GM12892 (cell line): ENCODE data around the gene ANKRD18B.
"Not testable (repeated sequence)": the region's sequence is repeated elsewhere in the genome, so short reads cannot be mapped to it uniquely, and the experiment has no call there.

ENCODE experiments used
- POLR2A ChIP-seq: IDR thresholded peaks from 2 replicates; pipeline ENCODE4 v1.6.1; 2011; ENCODE audit warnings: low read depth, low read length, control low read depth
- POLR2AphosphoS5 ChIP-seq: IDR thresholded peaks from 2 replicates; pipeline ENCODE4 v1.6.1; 2011; ENCODE audit warnings: low read depth, low read length, control low read depth
- TAF1 ChIP-seq: IDR thresholded peaks from 2 replicates; pipeline ENCODE4 v1.6.1; 2011; ENCODE audit warnings: low read depth, mild to moderate bottlenecking, control low read depth, low read length, borderline replicate concordance

- not testable (repeated sequence) for TF ChIP-seq POLR2A, POLR2AphosphoS5, TAF1
Observed at GRCh38 chr9:33604936-33605335, 80.9 kb downstream of the ANKRD18B start.
